CD4-positive, alpha-beta T cell (primary cell): ENCODE measurements around the gene CALHM2. TPM values are rescaled to one million over a fixed set of nuclear protein-coding genes. Genes with fewer than 3 reads are reported as not detected.

ENCODE experiments used
- ATAC-seq: fragments of 200-7000 bp; cut with Tn5 transposase; one replicate; pipeline ENCODE4 v1.10.0; 2022; ENCODE audit warnings: mild to moderate bottlenecking; ENCODE audit not compliant: poor library complexity
- CTCF ChIA-PET: fragments of 350-600 bp; sonication (Branson Sonifier 250); formaldehyde crosslinking; loops from one replicate; lab custom pipeline; 2021; ENCODE audit warnings: antibody characterized with exemption, inconsistent platforms; lab: Charles Lee
- POLR2A ChIA-PET: fragments of 350-600 bp; sonication (Branson Sonifier 250); formaldehyde crosslinking; loops from one replicate; lab custom pipeline; 2021; ENCODE audit warnings: antibody characterized with exemption, inconsistent platforms; lab: Charles Lee
- DNase-seq, 14 experiments: peaks; one replicate each; pipeline ENCODE4 v3.0.0-alpha.2; 2013 to 2020; ENCODE audit warnings: mixed read lengths in 2 of 14
- H3K27ac ChIP-seq, 2 donors: one replicate each; pipeline versions ENCODE4 v1.5.1 to v1.7.0; 2013; ENCODE audit warnings: low read length in 2 of 2, low read depth in 1 of 2, mild to moderate bottlenecking in 1 of 2
- H3K27me3 ChIP-seq, 2 experiments: 1 replicate in 1 of 2; 2 replicates in 1 of 2; pipeline versions ENCODE4 v1.6.1 to v1.7.0; 2013; ENCODE audit warnings: low read length in 2 of 2, control low read depth in 1 of 2, mild to moderate bottlenecking in 1 of 2, moderate library complexity in 1 of 2; ENCODE audit not compliant: insufficient read depth in 2 of 2, control insufficient read depth in 1 of 2
- H3K36me3 ChIP-seq: one replicate; pipeline ENCODE4 v1.6.1; 2013; ENCODE audit warnings: low read length, control low read depth; ENCODE audit not compliant: insufficient read depth
- H3K4me1 ChIP-seq: one replicate; pipeline ENCODE4 v1.6.1; 2013; ENCODE audit warnings: low read length, control low read depth; ENCODE audit not compliant: insufficient read depth
- H3K4me3 ChIP-seq: one replicate; pipeline ENCODE4 v1.5.1; 2013; ENCODE audit warnings: mild to moderate bottlenecking, low read length, moderate library complexity
- H3K9me3 ChIP-seq, 2 experiments: 1 replicate in 1 of 2; 2 replicates in 1 of 2; pipeline versions ENCODE4 v1.6.1 to v1.7.0; 2013; ENCODE audit warnings: low read length in 2 of 2, mild to moderate bottlenecking in 2 of 2, control low read depth in 1 of 2, moderate library complexity in 1 of 2; ENCODE audit not compliant: control insufficient read depth in 1 of 2, insufficient read depth in 1 of 2
- H3K27ac Mint-ChIP-seq: one replicate; pipeline ENCODE4 v1.8.0; 2020; ENCODE audit warnings: mixed read lengths
- H3K27me3 Mint-ChIP-seq: one replicate; pipeline ENCODE4 v1.8.0; 2021; ENCODE audit warnings: mixed read lengths
- H3K36me3 Mint-ChIP-seq: one replicate; pipeline ENCODE4 v1.8.0; 2021; ENCODE audit warnings: low read depth, mixed read lengths
- H3K4me1 Mint-ChIP-seq: one replicate; pipeline ENCODE4 v1.8.0; 2021; ENCODE audit warnings: low read depth, mixed read lengths
- H3K4me3 Mint-ChIP-seq: one replicate; pipeline ENCODE4 v1.8.0; 2020; ENCODE audit warnings: mild to moderate bottlenecking, mixed read lengths
- H3K9me3 Mint-ChIP-seq: one replicate; pipeline ENCODE4 v1.8.0; 2020; ENCODE audit warnings: mixed read lengths
- intact Hi-C, 2 experiments: fragments of 100-400 bp; cut with DNase I in 1 of 2; cut with micrococcal nuclease in 1 of 2; formaldehyde crosslinking; loops; one replicate each; pipeline versions ENCODE4 v1.15.1 to v1.9.0; 2023 to 2025; cut with DNase I, micrococcal nuclease
- total RNA-seq, 174 experiments: library from RNA in 2 of 174; stranded (reverse) in 2 of 174; gene quantifications; one replicate each; pipeline ENCODE4 v1.2.3 and lab custom pipeline; 2021 to 2026
- TF ChIP-seq, protein P1 (sequence below): fragments of 200-600 bp; IDR thresholded peaks from one replicate; pipeline ENCODE4 v1.8.0; 2022; ENCODE audit warnings: antibody characterized with exemption, mild to moderate bottlenecking

Gene CALHM2
- total RNA-seq, 2 experiments from 2014 or later, result 3.1 to 4.0 TPM

DNA sequence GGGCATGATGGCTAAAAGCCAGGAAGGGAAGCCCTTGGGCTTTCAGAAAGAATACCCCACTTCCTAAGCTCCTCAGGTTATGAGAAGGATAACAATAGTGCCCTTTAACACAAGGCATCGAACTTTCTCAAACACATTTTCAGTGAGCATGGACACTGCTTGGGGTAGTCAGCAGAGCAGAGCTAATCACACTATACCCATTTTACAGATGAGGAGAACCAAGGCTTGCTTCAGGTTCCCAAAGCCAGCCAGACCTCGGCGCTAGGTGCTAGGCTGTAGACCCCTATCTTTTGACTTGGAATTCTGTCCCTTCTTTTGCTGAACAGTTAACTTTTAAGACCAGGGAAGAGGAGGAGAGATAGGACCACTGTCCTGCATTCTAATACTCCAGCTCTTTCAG lies 43.2 kb upstream of the CALHM2 start:
- POLR2A ChIA-PET, result no interaction called here
- peaks cover 19% of the 10 kb centered on the region for H3K4me1 ChIP-seq
- ATAC-seq, result no peak
- Mint-ChIP-seq H3K27me3 (peaks cover 71% of the 10 kb centered on the region), H3K27ac (no peak overlapping the region), H3K36me3 (no peaks in the 10 kb centered on the region), H3K4me1 (peaks cover 25% of the 10 kb centered on the region), H3K9me3 (no peaks in the 10 kb centered on the region), H3K4me3 (peak overlapping the region; percentile 71)
- H3K9me3 ChIP-seq, result peaks cover 0 to 5% of the 10 kb centered on the region in 2 experiments
- no peak overlapping the region for H3K4me3 ChIP-seq
- intact Hi-C loops, result loop anchor here in 1 of 2 experiments (10.0 kb wide), 1 partner anchor 181 kb away; no protein-coding TSS in a partner anchor
- DNase-seq, result no peak
- TF ChIP-seq, protein P1, sequence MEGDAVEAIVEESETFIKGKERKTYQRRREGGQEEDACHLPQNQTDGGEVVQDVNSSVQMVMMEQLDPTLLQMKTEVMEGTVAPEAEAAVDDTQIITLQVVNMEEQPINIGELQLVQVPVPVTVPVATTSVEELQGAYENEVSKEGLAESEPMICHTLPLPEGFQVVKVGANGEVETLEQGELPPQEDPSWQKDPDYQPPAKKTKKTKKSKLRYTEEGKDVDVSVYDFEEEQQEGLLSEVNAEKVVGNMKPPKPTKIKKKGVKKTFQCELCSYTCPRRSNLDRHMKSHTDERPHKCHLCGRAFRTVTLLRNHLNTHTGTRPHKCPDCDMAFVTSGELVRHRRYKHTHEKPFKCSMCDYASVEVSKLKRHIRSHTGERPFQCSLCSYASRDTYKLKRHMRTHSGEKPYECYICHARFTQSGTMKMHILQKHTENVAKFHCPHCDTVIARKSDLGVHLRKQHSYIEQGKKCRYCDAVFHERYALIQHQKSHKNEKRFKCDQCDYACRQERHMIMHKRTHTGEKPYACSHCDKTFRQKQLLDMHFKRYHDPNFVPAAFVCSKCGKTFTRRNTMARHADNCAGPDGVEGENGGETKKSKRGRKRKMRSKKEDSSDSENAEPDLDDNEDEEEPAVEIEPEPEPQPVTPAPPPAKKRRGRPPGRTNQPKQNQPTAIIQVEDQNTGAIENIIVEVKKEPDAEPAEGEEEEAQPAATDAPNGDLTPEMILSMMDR, result no peak
- H3K27ac ChIP-seq, result no peak overlapping the region
- peaks cover 20 to 23% of the 10 kb centered on the region in 2 experiments for H3K27me3 ChIP-seq
- CTCF ChIA-PET, result no interaction called here
- H3K36me3 ChIP-seq, result no peaks in the 10 kb centered on the region

DNA sequence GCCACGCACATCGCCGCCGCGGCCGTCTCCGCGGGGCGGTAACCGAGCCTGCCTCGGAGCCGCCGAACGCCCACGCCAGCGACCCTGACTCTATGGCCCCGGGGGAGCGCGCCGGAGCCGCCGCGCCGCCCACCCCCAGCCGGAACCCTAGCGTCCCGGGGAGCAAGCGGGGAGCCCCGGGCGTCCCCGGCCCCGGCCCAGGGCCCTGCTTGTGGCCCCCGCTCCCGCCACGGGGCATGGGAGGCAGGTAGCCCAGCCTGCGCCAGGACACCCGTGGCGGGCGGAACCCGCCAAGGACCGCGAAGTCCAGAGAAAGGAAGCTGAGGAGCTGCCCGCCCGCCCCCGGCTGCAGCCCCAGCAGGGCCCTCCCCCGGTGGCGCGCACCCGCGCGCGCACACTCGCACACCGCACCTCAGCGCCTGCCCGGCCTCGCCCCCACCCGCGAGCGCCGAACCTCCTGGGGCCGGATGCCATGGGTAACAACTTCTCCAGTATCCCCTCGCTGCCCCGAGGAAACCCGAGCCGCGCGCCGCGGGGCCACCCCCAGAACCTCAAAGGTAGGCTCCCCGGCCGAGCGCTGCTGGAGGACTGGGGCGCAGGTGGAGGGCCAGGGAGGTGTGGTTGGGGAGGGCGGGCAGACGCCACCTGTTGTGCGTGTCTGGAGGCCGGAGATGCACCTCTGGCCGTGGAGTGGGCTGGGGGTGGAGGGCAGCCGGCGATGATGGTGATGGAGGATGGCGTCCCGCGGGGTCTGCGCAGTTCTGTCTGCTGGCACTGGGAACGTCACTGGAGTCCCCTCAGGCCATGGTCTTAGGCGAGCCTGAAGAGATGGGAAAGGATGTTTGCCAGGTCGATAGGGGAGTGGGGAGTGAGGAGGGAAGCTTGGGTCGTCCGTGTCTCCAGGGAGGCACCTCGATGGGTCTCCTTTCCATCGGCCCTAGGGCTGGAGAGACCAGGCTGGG lies 42.0 kb upstream of the CALHM2 start:
- peaks cover 0 to 5% of the 10 kb centered on the region in 2 experiments for H3K9me3 ChIP-seq
- H3K27me3 ChIP-seq, result peaks cover 20 to 23% of the 10 kb centered on the region in 2 experiments
- peak overlapping the region; percentile 41 for H3K4me3 ChIP-seq
- TF ChIP-seq, protein P1, result no peak
- peaks cover 25% of the 10 kb centered on the region for H3K4me1 Mint-ChIP-seq
- peaks cover 60% of the 10 kb centered on the region for H3K27me3 Mint-ChIP-seq
- peak overlapping the region; percentile 71 for H3K4me3 Mint-ChIP-seq
- no peaks in the 10 kb centered on the region for H3K9me3 Mint-ChIP-seq
- DNase-seq (peak in 9 of 14 experiments; percentile 5 to 47 (median 30)), ATAC-seq (peak; percentile 45)
- peaks cover 20% of the 10 kb centered on the region for H3K4me1 ChIP-seq
- H3K36me3 Mint-ChIP-seq, result no peaks in the 10 kb centered on the region
- ChIA-PET POLR2A (no interaction called here), CTCF (interaction anchor here (0.5 kb wide), 1 partner anchor 11 kb away, joined by 4 read pairs; no protein-coding TSS in a partner anchor)
- intact Hi-C loops, result loop anchor here in 1 of 2 experiments (10.0 kb wide), 1 partner anchor 179 kb away; no protein-coding TSS in a partner anchor
- H3K27ac ChIP-seq, result no peak overlapping the region
- H3K27ac Mint-ChIP-seq, result no peak overlapping the region
- no peaks in the 10 kb centered on the region for H3K36me3 ChIP-seq

DNA sequence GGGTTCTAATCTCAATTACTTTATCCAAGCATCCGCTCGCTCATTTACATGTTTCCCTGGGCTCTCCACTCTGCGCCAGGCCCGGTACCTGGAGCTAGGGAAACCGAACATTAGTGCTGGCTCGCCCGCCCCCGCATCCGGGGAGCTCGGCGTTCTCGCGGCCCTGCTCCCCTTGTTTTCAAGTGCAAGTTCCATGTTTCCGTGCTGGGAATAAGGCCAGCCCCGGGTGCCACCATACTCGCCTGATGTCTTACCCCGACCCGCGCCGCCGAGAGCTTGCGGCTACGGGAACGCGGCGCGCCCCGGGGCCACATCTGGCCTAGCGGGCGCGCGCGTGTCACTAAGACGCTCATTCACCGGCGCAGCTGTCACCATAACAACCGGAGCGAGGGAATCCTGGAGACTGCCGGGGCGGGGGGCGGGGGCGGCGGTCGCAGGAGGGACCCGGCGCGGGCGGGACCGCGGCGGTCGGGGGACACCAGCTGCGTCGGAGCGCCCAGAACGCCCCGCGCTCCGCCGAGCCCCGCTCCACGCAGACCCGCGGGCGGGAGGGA lies 41.3 kb upstream of the CALHM2 start, which contains the start of gene NEURL1:
TSS of gene NEURL1 (plus strand) at position 344 of the 554 bp plus-strand sequence. CDS start 683 bp downstream, outside the sequence.
- no peak within 1 kb of the TSS for H3K27ac Mint-ChIP-seq
- H3K4me1 ChIP-seq, result peaks cover 20% of the 10 kb centered on the region

More for the DNA sequence above, 41.3 kb upstream of the CALHM2 start, which contains the start of gene NEURL1:
- Mint-ChIP-seq H3K36me3 (no peaks in the 10 kb centered on the region), H3K4me1 (peaks cover 25% of the 10 kb centered on the region), H3K9me3 (no peaks in the 10 kb centered on the region), H3K4me3 (peak within 1 kb of the TSS; percentile 85), H3K27me3 (peaks cover 57% of the 10 kb centered on the region)
- ATAC-seq, result peak; percentile 12
- H3K36me3 ChIP-seq, result no peaks in the 10 kb centered on the region
- H3K27ac ChIP-seq, result no peak within 1 kb of the TSS
- ChIA-PET POLR2A (interaction anchor here (0.6 kb wide), 2 partner anchors 619 to 1586 kb away, joined by 3 read pairs; no protein-coding TSS in a partner anchor), CTCF (interaction anchor here (0.5 kb wide), 1 partner anchor 10 kb away, joined by 4 read pairs; no protein-coding TSS in a partner anchor)
- peak in 6 of 14 experiments; percentile 11 to 58 (median 22) for DNase-seq
- intact Hi-C loops, result loop anchor here in 1 of 2 experiments (10.0 kb wide), 1 partner anchor 179 kb away; no protein-coding TSS in a partner anchor
- TF ChIP-seq, protein P1, result no peak
- peak within 1 kb of the TSS; percentile 42 for H3K4me3 ChIP-seq
- H3K9me3 ChIP-seq, result peaks cover 0 to 5% of the 10 kb centered on the region in 2 experiments
- H3K27me3 ChIP-seq, result peaks cover 20 to 23% of the 10 kb centered on the region in 2 experiments
